Transverse colon (tissue), 4 donors: ENCODE results near the gene HGFAC. TPM values are rescaled to one million over a fixed set of nuclear protein-coding genes. Genes with fewer than 3 reads are reported as not detected.
A peak's percentile ranks its signal among the peaks of the same experiment; 100 is the strongest.
"Not testable (repeated sequence)": the region's sequence is repeated elsewhere in the genome, so short reads cannot be mapped to it uniquely, and the experiment has no call there.

ENCODE experiments used
- DNase-seq: peaks from one replicate; pipeline ENCODE4 v3.0.0-alpha.2; 2019
- H3K27ac ChIP-seq, 4 donors: fragments of 200-600 bp; sonication (generic); 2 replicates each; pipeline ENCODE4 v1.5.1; 2016 to 2018; ENCODE audit warnings: inconsistent platforms in 4 of 4
- H3K27me3 ChIP-seq: fragments of 200-600 bp; sonication (generic); 2 replicates; pipeline ENCODE4 v1.5.1; 2017; ENCODE audit warnings: inconsistent platforms
- H3K36me3 ChIP-seq, 4 donors: fragments of 200-600 bp; sonication (generic); 2 replicates each; pipeline ENCODE4 v1.5.1; 2017 to 2019; ENCODE audit warnings: inconsistent platforms in 4 of 4
- H3K4me1 ChIP-seq, 4 donors: fragments of 200-600 bp; sonication (generic); 2 replicates each; pipeline ENCODE4 v1.5.1; 2017 to 2020; ENCODE audit warnings: inconsistent platforms in 4 of 4
- H3K4me3 ChIP-seq, 4 donors: fragments of 200-600 bp; sonication (generic); 1 replicate in 1 of 4; 2 replicates in 3 of 4; pipeline versions ENCODE4 v1.5.1 to v1.6.1; 2017 to 2019; ENCODE audit warnings: inconsistent platforms in 4 of 4
- H3K9me3 ChIP-seq, 2 donors: fragments of 200-600 bp; sonication (generic); 2 replicates each; pipeline ENCODE4 v1.5.1; 2017 to 2019; ENCODE audit warnings: inconsistent platforms in 2 of 2
- CTCF ChIP-seq, 5 experiments: fragments of 200-600 bp in 3 of 5; fragments of 450-650 bp in 2 of 5; sonication (generic) in 3 of 5; IDR thresholded peaks; 1 replicate in 2 of 5; 2 replicates in 3 of 5; pipeline ENCODE4 v1.5.1; 2016 to 2017; ENCODE audit warnings: antibody characterized with exemption in 5 of 5, inconsistent platforms in 3 of 5, mild to moderate bottlenecking in 2 of 5, moderate library complexity in 1 of 5
- EP300 ChIP-seq: sonication (generic); formaldehyde crosslinking; IDR thresholded peaks from one replicate; pipeline ENCODE4 v1.6.1; 2017; ENCODE audit warnings: antibody characterized with exemption, low read depth
- POLR2A ChIP-seq: fragments of 450-650 bp; IDR thresholded peaks from one replicate; pipeline ENCODE4 v1.6.1; 2016; ENCODE audit warnings: antibody characterized with exemption, mild to moderate bottlenecking, moderate library complexity
- POLR2AphosphoS5 ChIP-seq, 3 donors: sonication (generic); formaldehyde crosslinking; IDR thresholded peaks; one replicate each; pipeline ENCODE4 v1.6.1; 2016; ENCODE audit warnings: antibody characterized with exemption in 3 of 3
- WGBS, 2 donors: methylation state at CpG; one replicate each; pipeline ENCODE4 v1.1.5; 2018; ENCODE audit warnings: low coverage in 1 of 2; 5-methylcytosine and 5-hydroxymethylcytosine counted together
- in situ Hi-C, 4 donors: fragments of 200-750 bp; cut with MboI; loops; one replicate each; pipeline versions ENCODE4 v1.15.0 to v1.15.1; 2017; ENCODE audit warnings: low sequenced_read_pairs in 3 of 4, low pct_ligation_motif_present in 1 of 4, low pct_unique_long_range_greater_than_20kb in 1 of 4
- intact Hi-C: fragments of 100-400 bp; cut with DNase I; formaldehyde crosslinking; loops from one replicate; pipeline ENCODE4 v1.15.1; 2023; ENCODE audit warnings: low total_unique reads
- total RNA-seq, 4 donors: library from RNA; depleted of rRNA; stranded (reverse); fragments of >200 nt; gene quantifications; one replicate each; pipeline ENCODE4 v1.1.0, GENCODE V29; 2016

The HGFAC gene
- total RNA-seq, 4 donors from 2014 or later = not detected

GRCh38 chr4:3452376-3452775 is 10.6 kb downstream of the HGFAC start:
- WGBS, 2 donors = 75 to 83% methylated on average over 6 to 7 of the region's 7 CpGs

GRCh38 chr4:3455596-3455995 is 13.8 kb downstream of the HGFAC start:
- in situ Hi-C loops = loop anchor here in 1 of 4 donors (10.0 kb wide), 1 partner anchor 101 kb away; no protein-coding TSS in a partner anchor
- H3K4me3 ChIP-seq, intact Hi-C loops, H3K4me1 ChIP-seq, H3K27ac ChIP-seq, H3K36me3 ChIP-seq, H3K9me3 ChIP-seq, DNase-seq, H3K27me3 ChIP-seq: not testable (repeated sequence)
- 67 to 89% methylated on average over 1 to 3 of the region's 3 CpGs for WGBS, 2 donors

More at GRCh38 chr4:3452376-3452775, 10.6 kb downstream of the HGFAC start:
- Histone ChIP-seq H3K27me3 (no peaks in the 10 kb centered on the region), H3K4me1 (no peaks in the 10 kb centered on the region), H3K36me3 (no peaks in the 10 kb centered on the region), H3K27ac (no peak overlapping the region), H3K9me3 (peaks cover 5 to 7% of the 10 kb centered on the region in 2 donors), H3K4me3 (no peak overlapping the region)
- intact Hi-C loops = loop anchor here (5.0 kb wide), 1 partner anchor 1660 kb away; no protein-coding TSS in a partner anchor
- in situ Hi-C loops = loop anchor here in 1 of 4 donors (10.0 kb wide), 1 partner anchor 98 kb away; no protein-coding TSS in a partner anchor
- TF ChIP-seq CTCF (IDR thresholded peaks at IDR 0.05) (peak in 1 of 5 experiments; percentile 15), POLR2AphosphoS5 (IDR thresholded peaks at IDR 0.05) (no peak)
- DNase-seq = no peak

GRCh38 chr4:3458371-3458770 is 16.6 kb downstream of the HGFAC start:
- in situ Hi-C loops (loop anchor here in 1 of 4 donors (10.0 kb wide), 1 partner anchor 104 kb away; no protein-coding TSS in a partner anchor), intact Hi-C loops (no loop called here)
- Histone ChIP-seq H3K4me1 (peaks cover 2 to 17% (median 9%) of the 10 kb centered on the region in 4 donors), H3K36me3 (no peaks in the 10 kb centered on the region), H3K9me3 (peaks cover 5 to 7% of the 10 kb centered on the region in 2 donors), H3K27ac (no peak overlapping the region), H3K27me3 (peaks cover 23% of the 10 kb centered on the region), H3K4me3 (no peak overlapping the region)
- no peak for DNase-seq
- 88 to 92% methylated on average over 1 to 6 of the region's 6 CpGs for WGBS, 2 donors
- no peak for TF ChIP-seq CTCF (IDR thresholded peaks at IDR 0.05)
- no peak for TF ChIP-seq POLR2A
- TF ChIP-seq POLR2AphosphoS5 (IDR thresholded peaks at IDR 0.05) = no peak
- no peak for TF ChIP-seq EP300

GRCh38 chr4:3459156-3459555 is 17.4 kb downstream of the HGFAC start:
- DNase-seq, H3K9me3 ChIP-seq, H3K36me3 ChIP-seq, H3K4me3 ChIP-seq, intact Hi-C loops, H3K27ac ChIP-seq: not testable (repeated sequence)
- in situ Hi-C loops = loop anchor here in 1 of 4 donors (10.0 kb wide), 1 partner anchor 104 kb away; no protein-coding TSS in a partner anchor
- Histone ChIP-seq H3K4me1 (peaks cover 6 to 22% (median 13%) of the 10 kb centered on the region in 4 donors), H3K27me3 (peaks cover 31% of the 10 kb centered on the region)
- WGBS, 2 donors = 94% methylated on average over 5 of the region's 5 CpGs; no CpG with 5 or more reads in 1 of the 2 donors

GRCh38 chr4:3460926-3461325 is 19.2 kb downstream of the HGFAC start:
- Histone ChIP-seq H3K27ac (no peak overlapping the region), H3K4me1 (peaks cover 6 to 22% (median 13%) of the 10 kb centered on the region in 4 donors), H3K9me3 (no peaks in the 10 kb centered on the region), H3K36me3 (no peaks in the 10 kb centered on the region), H3K27me3 (peaks cover 42% of the 10 kb centered on the region), H3K4me3 (no peak overlapping the region)
- 77% methylated on average over 5 of the region's 5 CpGs; no CpG with 5 or more reads in 1 of the 2 donors for WGBS, 2 donors
- TF ChIP-seq EP300 = no peak
- TF ChIP-seq POLR2AphosphoS5 (IDR thresholded peaks at IDR 0.05) = no peak
- no peak for TF ChIP-seq POLR2A
- no peak for TF ChIP-seq CTCF (IDR thresholded peaks at IDR 0.05)
- intact Hi-C loops (no loop called here), in situ Hi-C loops (no loop called here)
- DNase-seq = no peak
